Testis (tissue), 2 donors: ENCODE measurements around the gene DUSP2.

ENCODE experiments used
- POLR2A ChIP-seq: fragments of 450-650 bp; IDR thresholded peaks from one replicate; pipeline ENCODE4 v1.6.1; 2017; ENCODE audit warnings: antibody characterized with exemption, mild to moderate bottlenecking, moderate library complexity
- TF ChIP-seq, protein P1 (sequence below), 3 experiments: fragments of 450-650 bp in 2 of 3; fragments of 200-600 bp in 1 of 3; sonication (generic) in 1 of 3; IDR thresholded peaks; one replicate each; pipeline ENCODE4 v1.5.1; 2016 to 2019; ENCODE audit warnings: antibody characterized with exemption in 3 of 3, mild to moderate bottlenecking in 2 of 3, moderate library complexity in 1 of 3

DNA sequence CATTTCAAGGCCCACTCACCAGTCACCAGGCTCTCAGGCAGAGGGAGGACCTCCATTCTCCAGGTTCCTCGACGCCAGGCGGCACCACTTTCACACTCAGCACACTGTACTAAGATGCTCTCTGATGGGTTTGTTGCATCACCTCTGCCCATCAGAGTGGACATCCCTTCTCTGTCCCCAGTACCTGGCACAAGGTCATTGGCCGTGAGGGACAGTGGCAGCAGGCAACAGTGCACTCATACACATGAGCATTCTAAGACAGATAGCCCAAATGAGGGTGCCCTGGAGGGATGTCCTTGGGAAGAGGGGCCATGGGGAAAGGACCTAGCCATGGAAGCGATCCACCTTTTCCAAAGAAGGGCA lies 25.9 kb downstream of the DUSP2 start:
- TF ChIP-seq, protein P1, sequence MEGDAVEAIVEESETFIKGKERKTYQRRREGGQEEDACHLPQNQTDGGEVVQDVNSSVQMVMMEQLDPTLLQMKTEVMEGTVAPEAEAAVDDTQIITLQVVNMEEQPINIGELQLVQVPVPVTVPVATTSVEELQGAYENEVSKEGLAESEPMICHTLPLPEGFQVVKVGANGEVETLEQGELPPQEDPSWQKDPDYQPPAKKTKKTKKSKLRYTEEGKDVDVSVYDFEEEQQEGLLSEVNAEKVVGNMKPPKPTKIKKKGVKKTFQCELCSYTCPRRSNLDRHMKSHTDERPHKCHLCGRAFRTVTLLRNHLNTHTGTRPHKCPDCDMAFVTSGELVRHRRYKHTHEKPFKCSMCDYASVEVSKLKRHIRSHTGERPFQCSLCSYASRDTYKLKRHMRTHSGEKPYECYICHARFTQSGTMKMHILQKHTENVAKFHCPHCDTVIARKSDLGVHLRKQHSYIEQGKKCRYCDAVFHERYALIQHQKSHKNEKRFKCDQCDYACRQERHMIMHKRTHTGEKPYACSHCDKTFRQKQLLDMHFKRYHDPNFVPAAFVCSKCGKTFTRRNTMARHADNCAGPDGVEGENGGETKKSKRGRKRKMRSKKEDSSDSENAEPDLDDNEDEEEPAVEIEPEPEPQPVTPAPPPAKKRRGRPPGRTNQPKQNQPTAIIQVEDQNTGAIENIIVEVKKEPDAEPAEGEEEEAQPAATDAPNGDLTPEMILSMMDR (IDR thresholded peaks at IDR 0.05), result no peak
- no peak for TF ChIP-seq POLR2A
